OCI-M1 (cell line): ENCODE measurements around the gene PNKP.

Source experiments
- DNase-seq: peaks from one replicate; lab custom pipeline; 2025; lab: John Stamatoyannopoulos, UW

Gene PNKP

GRCh38 chr19:49859682-49860335, 7.6 kb downstream of the PNKP start:
- no peak for DNase-seq

GRCh38 chr19:49858088-49858985, 9.0 kb downstream of the PNKP start:
- no peak for DNase-seq

- DNase-seq: no peak
Observed at GRCh38 chr19:49857838-49858087, 9.6 kb downstream of the PNKP start.

- no peak for DNase-seq
Observed at GRCh38 chr19:49857061-49857837, 10.1 kb downstream of the PNKP start.

- DNase-seq: no peak
Observed at GRCh38 chr19:49856574-49857021, 10.8 kb downstream of the PNKP start.

- no peak for DNase-seq
Observed at GRCh38 chr19:49855676-49856573, 11.5 kb downstream of the PNKP start.

GRCh38 chr19:49855277-49855675, 12.1 kb downstream of the PNKP start:
- no peak for DNase-seq

- DNase-seq: no peak
Observed at GRCh38 chr19:49854378-49855263, 12.8 kb downstream of the PNKP start.

GRCh38 chr19:49853852-49854377, 13.5 kb downstream of the PNKP start:
- no peak for DNase-seq

- DNase-seq: no peak
Observed at GRCh38 chr19:49852631-49853126, 14.7 kb downstream of the PNKP start.

- peak; percentile 40 for DNase-seq
Observed at GRCh38 chr19:49851456-49852259, 15.7 kb downstream of the PNKP start.

- peak; percentile 97 for DNase-seq
Observed at GRCh38 chr19:49850487-49851342, 16.7 kb downstream of the PNKP start, which contains the start of gene PTOV1. PTOV1 (plus strand) TSS chr19:49851159.

GRCh38 chr19:49850221-49850486, 17.2 kb downstream of the PNKP start:
- DNase-seq: no peak

GRCh38 chr19:49849433-49850220, 17.7 kb downstream of the PNKP start:
- no peak for DNase-seq

GRCh38 chr19:49848938-49849337, 18.4 kb downstream of the PNKP start:
- peak; percentile 68 for DNase-seq

- peak; percentile 93 for DNase-seq
Observed at GRCh38 chr19:49847731-49848696, 19.4 kb downstream of the PNKP start.

GRCh38 chr19:49846408-49846807, 21.0 kb downstream of the PNKP start:
- no peak for DNase-seq
